Right hindlimb (tissue), 1 donor: ENCODE results near the gene MACROD2.
"Not testable (repeated sequence)": the region's sequence is repeated elsewhere in the genome, so short reads cannot be mapped to it uniquely, and the experiment has no call there.

ENCODE experiments used
- DNase-seq: peaks from one replicate; pipeline ENCODE4 v3.0.0-alpha.2; 2018

The MACROD2 gene

GRCh38 chr20:14197097-14197496 is 201.8 kb downstream of the MACROD2 start:
- DNase-seq = no peak

GRCh38 chr20:14198416-14198815 is 203.1 kb downstream of the MACROD2 start:
- DNase-seq = no peak

GRCh38 chr20:14199111-14199510 is 203.8 kb downstream of the MACROD2 start:
- DNase-seq = no peak

- no peak for DNase-seq
Measured at GRCh38 chr20:14203657-14204056, 208.3 kb downstream of the MACROD2 start.

GRCh38 chr20:14207591-14207990 is 212.3 kb downstream of the MACROD2 start:
- no peak for DNase-seq

- no peak for DNase-seq
Measured at GRCh38 chr20:14208956-14209355, 213.6 kb downstream of the MACROD2 start.

GRCh38 chr20:14210146-14210545 is 214.8 kb downstream of the MACROD2 start:
- DNase-seq = no peak

GRCh38 chr20:14214046-14214445 is 218.7 kb downstream of the MACROD2 start:
- no peak for DNase-seq

- DNase-seq = not testable (repeated sequence)
Measured at GRCh38 chr20:14215880-14216279, 220.6 kb downstream of the MACROD2 start.

- DNase-seq = no peak
Measured at GRCh38 chr20:14219801-14220461, 224.6 kb downstream of the MACROD2 start.

- no peak for DNase-seq
Measured at GRCh38 chr20:14220986-14221385, 225.7 kb downstream of the MACROD2 start.

GRCh38 chr20:14223806-14224205 is 228.5 kb downstream of the MACROD2 start:
- no peak for DNase-seq

- peak; percentile 33 for DNase-seq
Measured at GRCh38 chr20:14226051-14227049, 231.0 kb downstream of the MACROD2 start.

- DNase-seq = no peak
Measured at GRCh38 chr20:14232650-14233049, 237.3 kb downstream of the MACROD2 start.

- DNase-seq = no peak
Measured at GRCh38 chr20:14234666-14235295, 239.5 kb downstream of the MACROD2 start.

GRCh38 chr20:14235355-14235754 is 240.0 kb downstream of the MACROD2 start:
- DNase-seq = no peak

GRCh38 chr20:14245368-14245970 is 250.2 kb downstream of the MACROD2 start:
- no peak for DNase-seq

- no peak for DNase-seq
Measured at GRCh38 chr20:14259689-14260088, 264.4 kb downstream of the MACROD2 start.

- DNase-seq = no peak
Measured at GRCh38 chr20:14260367-14260766, 265.1 kb downstream of the MACROD2 start.

GRCh38 chr20:14264869-14265268 is 269.6 kb downstream of the MACROD2 start:
- DNase-seq = no peak

GRCh38 chr20:14266246-14266645 is 270.9 kb downstream of the MACROD2 start:
- no peak for DNase-seq

- not testable (repeated sequence) for DNase-seq
Measured at GRCh38 chr20:14270751-14271150, 275.4 kb downstream of the MACROD2 start.

- DNase-seq = no peak
Measured at GRCh38 chr20:14282140-14282539, 286.8 kb downstream of the MACROD2 start.
